Kidney (tissue), 14 donors: ENCODE results near the gene ZFP92. TPM values are rescaled to one million over a fixed set of nuclear protein-coding genes. Genes with fewer than 3 reads are reported as not detected.
"Not testable (repeated sequence)": the region's sequence is repeated elsewhere in the genome, so short reads cannot be mapped to it uniquely, and the experiment has no call there.

Source experiments
- DNase-seq, 5 donors: peaks; one replicate each; pipeline ENCODE4 v3.0.0-alpha.2; 2013 to 2020
- FAIRE-seq: peaks from 2 replicates; lab custom pipeline; 2012; peaks lifted over from hg19 to GRCh38; lab: Jason Lieb, UNC
- H3K27ac ChIP-seq, 2 donors: one replicate each; pipeline ENCODE4 v1.7.0; 2013; ENCODE audit warnings: low read depth in 2 of 2, low read length in 2 of 2, inconsistent platforms in 1 of 2
- H3K27me3 ChIP-seq: one replicate; pipeline ENCODE4 v1.7.1; 2013; ENCODE audit warnings: low read length, inconsistent platforms; ENCODE audit not compliant: control insufficient read depth, insufficient read depth
- H3K36me3 ChIP-seq, 3 donors: one replicate each; pipeline versions ENCODE4 v1.7.0 to v1.7.1; 2013; ENCODE audit warnings: low read length in 3 of 3, control low read depth in 1 of 3, inconsistent platforms in 1 of 3; ENCODE audit not compliant: insufficient read depth in 3 of 3, control insufficient read depth in 2 of 3
- H3K4me1 ChIP-seq, 3 donors: one replicate each; pipeline versions ENCODE4 v1.7.0 to v1.7.1; 2013; ENCODE audit warnings: low read length in 3 of 3, inconsistent platforms in 1 of 3, low read depth in 1 of 3; ENCODE audit not compliant: control insufficient read depth in 2 of 3, insufficient read depth in 2 of 3
- H3K4me3 ChIP-seq, 3 donors: one replicate each; pipeline versions ENCODE4 v1.7.0 to v1.8.1; 2013; ENCODE audit warnings: low read length in 3 of 3, control low read depth in 1 of 3, inconsistent platforms in 1 of 3
- H3K9ac ChIP-seq, 3 donors: one replicate each; pipeline versions ENCODE4 v1.7.0 to v1.7.1; 2013; ENCODE audit warnings: low read length in 3 of 3, control low read depth in 1 of 3, inconsistent platforms in 1 of 3
- H3K9me3 ChIP-seq, 3 donors: one replicate each; pipeline versions ENCODE4 v1.7.0 to v1.7.1; 2013; ENCODE audit warnings: low read length in 3 of 3, control low read depth in 1 of 3, inconsistent platforms in 1 of 3; ENCODE audit not compliant: control insufficient read depth in 2 of 3, insufficient read depth in 1 of 3
- CTCF ChIP-seq: IDR thresholded peaks from 3 replicates; pipeline ENCODE4 v1.5.1; 2012; ENCODE audit warnings: mild to moderate bottlenecking, moderate library complexity, borderline replicate concordance; ENCODE audit not compliant: insufficient read depth; ENCODE audit errors: extremely low read depth
- intact Hi-C: fragments of 100-400 bp; cut with DNase I; formaldehyde crosslinking; loops from one replicate; pipeline ENCODE4 v1.11.1; 2022
- polyA plus RNA-seq: library from polyadenylated mRNA; stranded (reverse); fragments of 350-450 nt; fragmentation: Illumina TruSeq; extraction: RNeasy Lipid Tissue Mini Kit (QIAGEN cat#74804); gene quantifications from one replicate; pipeline ENCODE4 v1.2.3, GENCODE V29; 2014; ENCODE audit warnings: low read depth, low replicate concordance; ENCODE audit not compliant: insufficient read depth
- total RNA-seq: library from RNA; stranded (reverse); fragmentation: NEBNext Ultra II Directional; extraction: Animal tissue kit (Norgen Biotek cat#: 25700); gene quantifications from one replicate; pipeline ENCODE4 v1.2.1, GENCODE V29; 2021
- donor health status: control.
- donor health status: control.
- donor health status: control.
- donor health status: control.
- donor health status: control.
- donor health status: DM: yes; HTN: yes; CAD: no.
- donor health status: Normal renal cell carcinoma (clear cell type).

ZFP92 gene
- total and polyA plus RNA-seq, 2 donors from 2014 or later, result 0.47 to 0.91 TPM

GRCh38 chrX:153387987-153388721 lies 23.1 kb upstream of the ZFP92 start:
- Histone ChIP-seq H3K27ac (no peak overlapping the region), H3K36me3 (no peaks in the 10 kb centered on the region), H3K9ac (no peak overlapping the region), H3K4me3 (no peak overlapping the region), H3K4me1 (no peaks in the 10 kb centered on the region), H3K27me3 (no peaks in the 10 kb centered on the region), H3K9me3 (peaks cover 0 to 6% (median 0%) of the 10 kb centered on the region in 3 donors)
- intact Hi-C loops, result no loop called here
- FAIRE-seq (no peak), DNase-seq (no peak)
- TF ChIP-seq CTCF, result no peak

GRCh38 chrX:153388722-153389459 lies 22.4 kb upstream of the ZFP92 start:
- no peaks in the 10 kb centered on the region for H3K4me1 ChIP-seq
- H3K27me3 ChIP-seq, result no peaks in the 10 kb centered on the region
- no peak overlapping the region for H3K9ac ChIP-seq
- no peak for TF ChIP-seq CTCF
- FAIRE-seq, result no peak
- no peaks in the 10 kb centered on the region for H3K36me3 ChIP-seq
- H3K9me3 ChIP-seq, result peaks cover 0 to 6% (median 0%) of the 10 kb centered on the region in 3 donors
- H3K27ac ChIP-seq, result no peak overlapping the region
- no peak overlapping the region for H3K4me3 ChIP-seq
- intact Hi-C loops, result no loop called here
- no peak for DNase-seq

- H3K9me3 ChIP-seq, intact Hi-C loops, FAIRE-seq, H3K36me3 ChIP-seq, H3K27me3 ChIP-seq, H3K4me1 ChIP-seq, DNase-seq, H3K4me3 ChIP-seq, H3K27ac ChIP-seq, H3K9ac ChIP-seq: not testable (repeated sequence)
These were observed 21.9 kb upstream of the ZFP92 start for GRCh38 chrX:153389460-153389768.

GRCh38 chrX:153392642-153393321 lies 18.5 kb upstream of the ZFP92 start:
- DNase-seq, result no peak
- no peak for TF ChIP-seq CTCF

More at GRCh38 chrX:153392642-153393321, 18.5 kb upstream of the ZFP92 start:
- Histone ChIP-seq H3K4me3 (no peak overlapping the region), H3K9ac (no peak overlapping the region), H3K36me3 (no peaks in the 10 kb centered on the region), H3K4me1 (no peaks in the 10 kb centered on the region), H3K27me3 (no peaks in the 10 kb centered on the region), H3K27ac (no peak overlapping the region), H3K9me3 (peaks cover 0 to 6% (median 0%) of the 10 kb centered on the region in 3 donors)
- intact Hi-C loops, result no loop called here
- no peak for FAIRE-seq
